GM23338 (cell line): ENCODE results near the gene ATF7IP2. TPM values are rescaled to one million over a fixed set of nuclear protein-coding genes. Genes with fewer than 3 reads are reported as not detected.

Experiments
- polyA plus RNA-seq: library from polyadenylated mRNA; unstranded; fragments of >200 nt; fragmentation: Nextera tagmentation; extraction: Ambion mirVana; gene quantifications from 2 replicates; pipeline ENCODE4 v1.2.1, GENCODE V29; 2016
- small RNA-seq: library from RNA; depleted of rRNA; stranded (forward); fragments of <200 nt; gene quantifications from one replicate; pipeline ENCODE3, GENCODE V24; 2014; ENCODE audit warnings: low replicate concordance
- total RNA-seq: library from RNA; depleted of rRNA; stranded (reverse); fragments of >200 nt; shearing (Covaris generic); gene quantifications from 2 replicates; pipeline ENCODE4 v1.2.3, GENCODE V29; 2014; rRNA removed

Gene ATF7IP2
- total and polyA plus RNA-seq, 2 experiments from 2014 or later = 27.9 to 55.7 TPM

Small RNA genes lying within 50 kb of the gene (small RNA-seq; reads per million reads assigned to genes)
- gene RNU6-633P = not detected

Other genes starting within 250 kb of the ATF7IP2 start
- 5.0 and 5.1 TPM in 2 replicates for gene GRIN2A, start 203.6 kb upstream of the ATF7IP2 start, total RNA-seq
- gene GRIN2A, start 203.6 kb upstream of the ATF7IP2 start, polyA plus RNA-seq = 0.89 and 0.92 TPM in 2 replicates
- gene EMP2, start 194.5 kb downstream of the ATF7IP2 start, total RNA-seq = 7.3 and 7.4 TPM in 2 replicates
- 34.2 and 40.1 TPM in 2 replicates for gene EMP2, start 194.5 kb downstream of the ATF7IP2 start, polyA plus RNA-seq